HG02885 (cell line): ENCODE results near the gene ZGRF1.
"Not testable (repeated sequence)": the region's sequence is repeated elsewhere in the genome, so short reads cannot be mapped to it uniquely, and the experiment has no call there.

Experiments used
- ATAC-seq: cut with Tn5 transposase; IDR thresholded peaks from one replicate; pipeline ENCODE4 v1.9.1; 2021; ENCODE audit warnings: mild to moderate bottlenecking; ENCODE audit not compliant: unreplicated experiment, poor library complexity

ZGRF1 gene

DNA sequence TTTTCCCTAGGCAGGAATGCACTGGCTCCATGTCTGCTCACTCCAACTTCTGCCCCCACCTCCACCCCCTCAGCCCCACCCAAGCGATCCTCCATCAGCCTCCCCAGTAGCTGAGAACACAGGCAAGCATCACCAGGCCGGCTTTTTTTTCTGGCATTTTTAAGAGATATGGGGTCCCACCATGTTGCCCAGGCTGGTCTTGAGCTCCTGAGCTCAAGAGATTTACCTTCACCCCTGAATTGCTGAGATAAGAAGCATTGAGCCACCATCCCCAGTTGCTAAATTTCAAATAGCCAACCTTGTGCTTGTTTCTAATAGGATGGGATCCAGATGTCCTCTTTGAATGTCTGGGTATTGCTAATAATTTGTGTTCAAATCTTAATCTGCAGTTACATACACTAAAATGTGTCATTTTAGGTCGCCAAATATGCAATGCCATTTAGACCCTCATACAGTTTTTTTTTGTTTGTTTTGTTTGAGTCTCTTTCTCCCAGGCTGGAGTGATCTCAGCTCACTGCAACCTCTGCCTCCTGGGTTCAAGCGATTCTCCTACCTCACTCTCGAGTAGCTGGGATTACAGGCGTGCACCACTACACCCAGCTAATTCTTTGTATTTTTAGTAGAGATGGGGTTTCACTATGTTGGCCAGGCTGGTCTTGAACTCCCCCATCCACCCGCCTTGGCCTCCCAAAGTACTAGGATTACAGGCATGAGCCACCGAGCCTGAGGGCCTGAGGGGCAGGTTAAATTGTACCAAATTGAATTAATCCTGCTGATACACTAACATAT, 9.0 kb upstream of the ZGRF1 start:
- ATAC-seq, result no peak

DNA sequence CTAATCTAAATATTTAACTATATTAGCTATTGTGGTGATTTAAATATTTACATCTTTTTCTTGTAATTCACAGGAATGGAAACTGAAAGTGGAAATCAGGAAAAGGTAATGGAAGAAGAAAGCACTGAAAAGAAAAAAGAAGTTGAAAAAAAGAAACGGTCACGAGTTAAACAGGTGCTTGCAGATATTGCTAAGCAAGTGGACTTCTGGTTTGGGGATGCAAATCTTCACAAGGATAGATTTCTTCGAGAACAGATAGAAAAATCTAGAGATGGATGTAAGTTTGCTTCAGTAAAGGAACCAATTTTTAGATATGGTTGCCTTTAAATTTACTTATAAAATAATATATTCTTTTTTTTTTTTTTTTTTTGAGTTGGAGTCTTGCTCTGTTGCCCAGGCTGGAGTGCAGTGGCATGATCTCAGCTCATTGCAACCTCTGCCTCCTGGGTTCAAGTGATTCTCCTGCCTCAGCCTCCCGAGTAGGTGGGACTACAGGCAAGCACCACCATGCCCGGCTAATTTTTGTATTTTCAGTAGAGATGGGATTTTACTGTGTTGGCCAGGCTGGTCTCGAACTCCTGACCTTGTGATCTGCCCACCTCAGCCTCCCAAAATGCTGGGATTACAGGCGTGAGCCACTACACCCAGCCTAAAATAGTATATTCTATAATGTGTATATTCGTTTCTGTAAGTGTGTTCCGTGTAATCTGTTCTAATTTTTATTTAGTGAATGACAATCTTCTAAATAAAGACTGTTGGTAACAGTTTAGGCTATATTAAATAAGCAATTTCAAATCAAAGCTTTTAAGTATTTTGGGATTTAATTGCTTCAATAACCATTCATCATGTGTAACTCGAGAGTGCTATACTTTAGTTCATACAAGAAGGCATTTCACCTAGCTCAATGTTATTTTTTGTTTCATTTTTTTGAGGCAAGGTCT, 8.2 kb upstream of the ZGRF1 start:
- not testable (repeated sequence) for ATAC-seq

DNA sequence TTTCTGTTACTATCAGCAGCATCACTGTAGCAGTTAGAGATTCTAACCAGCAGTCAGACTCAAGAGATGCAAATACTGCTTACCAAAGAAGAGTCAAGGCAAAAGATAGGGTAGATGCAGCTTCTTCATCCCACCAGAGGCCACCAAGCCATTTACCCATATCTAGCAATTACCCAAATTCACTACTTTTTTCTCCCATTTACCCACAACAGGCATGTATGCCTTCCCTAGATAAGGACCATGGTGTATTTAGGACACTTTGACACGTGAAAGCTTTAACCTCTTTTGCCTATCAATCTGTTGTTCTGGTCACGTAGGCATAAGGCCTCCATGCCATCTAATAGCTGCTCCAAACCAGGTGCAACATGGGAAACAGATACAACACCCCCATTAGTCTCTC, 5.8 kb upstream of the ZGRF1 start:
- ATAC-seq, result no peak

DNA sequence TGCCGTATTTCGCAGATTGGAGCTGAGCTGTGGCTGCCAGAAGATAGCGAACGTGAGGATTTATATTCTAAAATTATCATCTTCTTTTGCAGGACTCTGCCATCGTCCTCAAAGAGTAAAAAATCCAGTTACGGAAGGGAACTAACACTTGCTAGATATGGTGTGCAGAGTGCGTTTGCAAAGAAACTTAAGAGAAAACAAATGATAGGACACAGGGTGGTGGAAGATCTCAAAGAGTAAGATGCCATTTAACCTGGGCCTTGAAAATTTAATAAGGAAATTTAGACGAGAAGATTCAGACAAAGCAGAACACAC, 800 bp upstream of the ZGRF1 start:
- ATAC-seq, result peak; percentile 1

DNA sequence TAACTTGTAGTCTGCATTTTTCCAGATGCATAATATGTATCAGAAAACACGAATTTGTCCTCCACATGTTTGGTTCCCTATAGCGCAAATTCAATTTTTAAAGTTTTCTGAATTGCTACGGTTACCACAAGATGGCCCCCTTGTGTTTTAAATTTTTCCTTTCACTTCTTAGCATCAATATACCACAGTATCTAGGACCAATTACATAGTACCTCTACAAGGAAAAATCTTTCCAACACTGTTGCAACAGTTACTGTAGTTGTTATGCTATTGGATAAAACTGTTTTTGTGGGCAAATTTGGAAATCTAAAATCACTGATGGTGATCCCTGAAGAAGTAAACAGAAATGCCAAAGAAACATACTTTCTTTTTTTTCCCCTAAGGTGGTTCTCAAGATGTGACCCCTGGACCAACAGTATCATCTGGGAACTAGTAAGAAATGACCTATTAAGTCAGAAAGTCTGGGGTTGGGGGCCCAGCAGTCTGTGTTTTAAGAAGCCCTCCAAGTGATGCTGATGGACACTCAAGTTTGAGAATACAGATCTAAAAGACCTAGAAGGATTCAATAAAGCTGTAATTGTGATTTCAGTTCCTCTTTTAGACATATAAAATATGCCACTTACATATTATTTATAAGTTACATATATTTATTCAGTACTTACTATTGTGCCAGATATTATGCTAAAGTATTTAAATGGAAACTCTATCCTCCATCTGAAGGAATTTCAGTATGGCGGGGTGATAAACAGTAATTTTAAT, 3.1 kb downstream of the ZGRF1 start:
- ATAC-seq, result peak; percentile 14

DNA sequence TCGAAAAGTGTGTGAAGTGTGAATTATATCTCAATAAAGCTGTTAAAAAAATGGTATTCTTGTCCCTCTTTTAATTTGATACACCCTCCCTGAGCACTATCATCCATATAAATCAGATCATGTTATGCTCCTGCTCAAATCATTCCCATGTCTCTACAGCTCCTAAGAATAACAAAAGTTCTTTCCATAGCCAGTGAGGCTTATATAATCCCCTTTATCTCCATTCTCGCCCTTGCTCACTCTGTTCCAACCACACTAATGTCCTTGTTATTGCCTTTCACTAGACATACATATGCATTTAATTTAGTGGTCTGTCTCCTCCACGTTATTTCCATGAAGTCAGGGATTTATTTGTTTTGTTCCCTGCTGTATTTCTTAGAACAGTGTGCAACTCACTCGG, 10.5 kb downstream of the ZGRF1 start:
- no peak for ATAC-seq

DNA sequence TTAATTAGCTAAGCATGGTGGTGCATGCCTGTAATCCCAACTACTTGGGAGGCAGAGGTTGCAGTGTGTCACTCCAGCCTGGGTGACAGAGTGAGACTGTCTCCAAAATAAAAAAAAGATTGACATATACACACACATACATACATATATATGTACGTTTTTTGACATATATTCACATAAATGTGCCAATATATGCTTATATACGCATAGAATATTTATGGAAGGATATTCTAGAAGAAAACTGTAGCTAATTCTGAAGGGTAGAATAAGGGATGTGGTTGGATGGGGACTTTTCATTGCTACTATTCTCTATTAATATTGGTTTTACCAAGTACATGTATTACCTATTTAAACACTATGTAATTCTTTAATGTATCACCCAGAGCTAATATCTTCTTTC, 19.7 kb downstream of the ZGRF1 start:
- ATAC-seq, result no peak

DNA sequence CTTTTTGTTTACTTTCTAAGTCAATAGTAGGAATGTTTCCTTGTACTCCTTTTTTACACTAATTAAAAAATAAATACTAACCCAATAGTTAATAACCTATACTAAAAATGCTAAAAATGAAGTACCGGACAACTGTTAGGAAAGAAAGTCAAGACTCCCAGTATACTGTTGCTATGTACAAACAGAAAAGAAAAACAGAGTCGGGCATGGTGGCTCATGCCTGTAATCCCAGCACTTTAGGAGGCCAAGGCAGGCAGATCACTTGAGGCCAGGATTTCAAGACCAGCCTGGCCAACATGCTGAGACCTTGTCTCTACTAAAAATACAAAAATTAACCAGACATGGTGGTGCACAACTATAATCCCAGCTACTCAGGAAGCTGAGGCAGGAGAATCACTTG, 23.9 kb downstream of the ZGRF1 start:
- not testable (repeated sequence) for ATAC-seq

DNA sequence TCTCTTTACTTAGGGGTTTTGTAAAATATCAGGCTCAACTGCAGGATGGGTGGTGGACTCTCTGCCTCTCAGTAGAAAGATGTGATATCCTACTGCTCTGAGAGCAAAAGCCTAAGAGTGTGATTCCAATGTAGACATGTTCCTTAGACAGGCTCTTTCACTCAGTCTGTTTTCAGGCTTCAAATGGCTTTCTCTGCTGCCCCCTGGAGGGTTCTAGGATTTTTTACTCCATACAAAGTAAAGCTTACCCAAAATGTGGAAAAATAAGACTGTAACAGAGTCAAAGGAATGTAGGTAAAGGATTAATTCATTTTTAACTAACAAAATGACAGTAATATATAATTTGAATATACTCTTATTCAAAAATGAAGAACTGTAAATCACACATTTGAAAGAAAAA, 32.1 kb downstream of the ZGRF1 start:
- ATAC-seq, result peak; percentile 69

DNA sequence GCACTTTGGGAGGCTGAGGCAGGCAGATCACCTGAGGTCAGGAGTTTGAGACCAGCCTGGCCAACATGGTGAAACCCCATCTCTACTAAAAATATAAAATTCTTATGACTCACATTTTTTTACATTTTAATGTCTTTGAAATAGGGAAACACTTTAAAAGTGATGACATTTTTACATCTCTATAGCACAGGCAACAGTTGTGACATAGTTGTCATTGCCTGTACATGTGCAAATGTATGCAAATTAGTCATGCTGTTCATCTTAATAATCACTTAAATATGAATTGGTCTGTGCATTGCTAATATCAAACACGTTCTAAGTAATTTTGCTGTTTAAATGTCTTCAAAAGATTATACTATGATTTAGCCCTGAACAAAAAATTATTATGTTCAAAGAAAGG, 41.7 kb downstream of the ZGRF1 start:
- no peak for ATAC-seq

DNA sequence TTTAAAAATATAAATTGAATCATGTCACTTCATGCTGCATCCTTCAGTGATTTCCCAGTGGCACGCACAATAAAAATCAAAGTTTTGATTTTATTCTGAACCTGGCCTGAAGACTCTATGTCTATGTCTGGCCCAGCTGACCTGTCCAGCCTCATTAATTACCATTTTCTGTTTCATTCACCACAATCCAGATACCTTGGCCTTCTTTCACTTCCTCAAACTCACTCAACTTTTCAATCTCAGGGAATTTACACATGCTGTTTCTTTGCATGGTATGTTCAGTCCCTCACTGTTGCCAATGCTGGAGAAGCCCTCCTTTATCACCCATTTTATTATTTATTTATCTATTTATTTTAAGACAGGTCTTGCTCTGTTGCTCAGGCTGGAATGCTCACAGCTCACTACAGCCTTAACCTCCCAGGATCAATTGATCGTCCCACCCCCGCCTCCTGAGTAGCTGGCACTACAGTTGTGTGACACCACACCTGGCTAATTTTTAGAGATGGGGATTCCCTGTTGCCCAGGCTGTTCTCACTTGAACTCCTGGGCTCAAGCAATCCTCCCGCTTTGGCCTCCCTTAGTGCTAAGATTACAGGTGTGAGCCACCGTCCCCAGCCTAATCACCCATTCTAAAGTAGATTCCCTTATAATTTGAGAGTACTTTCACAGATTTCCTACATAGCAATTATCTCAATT, 43.1 kb downstream of the ZGRF1 start:
- ATAC-seq, result peak; percentile 70

DNA sequence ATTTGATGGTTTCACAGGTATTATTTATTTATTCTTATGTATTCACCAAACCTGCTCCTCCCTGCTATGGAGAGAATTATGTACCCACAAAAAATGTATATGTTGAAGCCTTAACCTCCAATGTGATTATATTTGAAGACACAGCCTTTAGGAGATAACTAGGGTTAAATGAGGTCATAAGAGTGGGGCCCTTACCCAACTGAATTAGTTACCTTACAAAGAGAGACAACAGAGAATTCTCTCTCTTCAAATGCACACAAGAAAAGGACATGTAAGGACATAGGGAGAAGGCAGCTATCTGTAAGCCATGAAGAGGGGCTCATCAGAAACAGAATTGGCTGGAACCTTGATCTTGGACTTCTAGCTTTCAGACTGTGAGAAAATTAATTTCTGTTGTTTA, 44.0 kb downstream of the ZGRF1 start:
- no peak for ATAC-seq

DNA sequence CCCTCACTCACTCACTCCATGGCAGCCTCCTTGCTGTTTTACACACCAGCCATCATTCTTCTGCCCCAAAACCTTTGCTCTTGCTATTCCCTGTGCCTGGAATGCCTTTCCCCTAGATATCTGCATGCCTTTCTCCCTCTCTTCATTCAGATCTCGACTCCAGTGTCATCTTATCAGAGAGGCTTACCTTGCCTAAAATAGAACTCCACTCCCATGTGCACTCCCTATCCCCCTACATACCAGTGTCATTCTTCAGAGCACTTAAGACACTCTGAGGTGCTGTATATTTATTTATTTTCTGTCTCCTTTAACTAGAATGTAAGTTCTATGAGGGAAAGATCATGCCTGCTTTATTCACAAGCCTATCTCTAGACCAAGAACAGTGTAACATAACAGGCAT, 45.1 kb downstream of the ZGRF1 start:
- ATAC-seq, result no peak

DNA sequence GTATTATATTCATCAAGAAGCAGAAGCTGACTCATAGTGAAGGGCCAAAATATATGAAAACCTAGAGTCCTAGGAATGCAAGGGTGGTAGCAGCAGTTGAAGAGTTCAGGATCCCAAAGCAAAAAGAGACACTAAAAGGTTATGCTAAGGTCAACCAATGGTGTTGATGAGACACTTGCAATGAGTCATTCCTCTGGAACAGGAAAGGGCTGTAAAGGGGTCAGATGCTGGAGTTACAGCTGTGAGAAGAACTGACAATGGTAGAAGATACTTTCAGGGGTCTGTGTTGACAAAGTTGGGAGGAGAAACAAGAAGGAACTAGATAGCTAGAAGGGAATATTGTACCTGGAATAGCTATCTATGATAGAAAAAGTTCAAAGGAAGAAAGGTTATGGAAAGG, 47.5 kb downstream of the ZGRF1 start:
- ATAC-seq, result no peak

DNA sequence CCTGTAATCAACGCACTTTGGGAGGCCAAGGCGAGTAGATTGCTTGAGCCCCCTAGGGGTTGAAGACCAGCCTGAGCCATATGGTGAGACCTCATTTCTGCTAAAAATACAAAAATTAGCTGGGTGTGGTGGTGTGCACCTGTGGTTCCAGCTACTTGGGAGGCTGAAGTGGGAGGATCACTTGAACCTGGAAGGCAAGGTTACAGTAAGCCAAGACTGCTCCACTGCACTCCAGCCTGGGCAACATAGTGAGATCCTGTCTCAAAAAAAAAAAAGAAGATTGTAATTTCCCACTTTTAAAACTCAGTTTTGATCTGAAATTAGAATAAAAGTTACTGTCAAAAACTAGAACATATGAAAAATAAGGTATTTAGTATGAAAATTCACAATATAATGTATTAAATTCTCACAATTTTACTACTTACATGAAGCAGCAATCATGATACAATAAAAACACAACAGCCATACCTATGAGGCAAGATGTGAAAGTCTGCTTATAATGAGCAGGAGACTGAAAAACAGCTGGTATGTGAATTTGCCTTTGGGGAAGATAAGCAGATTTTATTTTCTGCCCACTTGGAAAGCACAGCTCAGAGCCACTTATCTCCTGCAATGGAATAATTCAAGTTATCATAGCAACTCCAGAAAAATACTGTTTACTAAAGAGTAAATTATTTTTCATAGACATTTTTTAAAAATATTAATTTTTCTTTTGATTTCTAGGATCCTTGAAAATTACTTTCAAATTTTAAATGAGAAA, 50.6 kb downstream of the ZGRF1 start:
- ATAC-seq, result no peak

DNA sequence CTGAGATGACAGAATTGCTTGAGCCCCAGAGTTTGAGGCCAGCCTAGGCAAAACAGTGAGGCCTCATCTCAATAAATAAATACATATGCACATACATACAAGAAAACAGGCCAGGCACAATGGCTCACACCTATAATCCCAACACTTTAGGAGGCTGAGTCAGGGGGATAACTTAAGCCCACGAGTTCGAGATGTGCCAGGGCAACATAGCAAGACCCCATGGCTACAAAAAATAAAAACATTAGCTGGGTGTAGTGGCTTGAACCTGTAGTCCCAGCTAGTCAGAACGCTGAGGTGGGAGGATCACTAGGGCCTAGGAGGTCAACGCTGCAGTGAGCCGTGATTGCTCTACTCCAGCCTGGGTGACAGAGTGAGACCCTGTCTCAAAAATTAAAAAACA, 69.2 kb downstream of the ZGRF1 start:
- ATAC-seq, result no peak

DNA sequence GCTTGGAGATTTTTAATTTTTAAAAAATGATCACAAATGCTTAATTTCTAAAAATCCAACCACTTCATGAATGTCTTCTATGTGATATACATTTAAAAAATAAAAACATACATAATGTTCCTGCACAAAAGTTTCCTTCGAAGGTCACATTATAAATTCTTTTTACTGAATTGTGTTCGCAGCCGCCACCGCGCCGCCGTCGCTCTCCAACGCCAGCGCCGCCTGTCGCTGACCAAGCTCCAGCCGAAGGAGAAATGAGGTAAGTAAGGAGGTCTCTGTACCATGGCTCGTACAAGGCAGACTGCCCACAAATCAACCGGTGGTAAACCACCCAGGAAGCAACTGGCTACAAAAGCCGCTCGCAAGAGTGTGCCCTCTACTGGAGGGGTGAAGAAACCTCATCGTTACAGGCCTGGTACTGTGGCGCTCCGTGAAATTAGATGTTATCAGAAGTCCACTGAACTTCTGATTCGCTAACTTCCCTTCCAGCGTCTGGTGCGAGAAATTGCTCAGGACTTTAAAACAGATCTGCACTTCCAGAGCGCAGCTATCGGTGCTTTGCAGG, 71.9 kb downstream of the ZGRF1 start:
- no peak for ATAC-seq

DNA sequence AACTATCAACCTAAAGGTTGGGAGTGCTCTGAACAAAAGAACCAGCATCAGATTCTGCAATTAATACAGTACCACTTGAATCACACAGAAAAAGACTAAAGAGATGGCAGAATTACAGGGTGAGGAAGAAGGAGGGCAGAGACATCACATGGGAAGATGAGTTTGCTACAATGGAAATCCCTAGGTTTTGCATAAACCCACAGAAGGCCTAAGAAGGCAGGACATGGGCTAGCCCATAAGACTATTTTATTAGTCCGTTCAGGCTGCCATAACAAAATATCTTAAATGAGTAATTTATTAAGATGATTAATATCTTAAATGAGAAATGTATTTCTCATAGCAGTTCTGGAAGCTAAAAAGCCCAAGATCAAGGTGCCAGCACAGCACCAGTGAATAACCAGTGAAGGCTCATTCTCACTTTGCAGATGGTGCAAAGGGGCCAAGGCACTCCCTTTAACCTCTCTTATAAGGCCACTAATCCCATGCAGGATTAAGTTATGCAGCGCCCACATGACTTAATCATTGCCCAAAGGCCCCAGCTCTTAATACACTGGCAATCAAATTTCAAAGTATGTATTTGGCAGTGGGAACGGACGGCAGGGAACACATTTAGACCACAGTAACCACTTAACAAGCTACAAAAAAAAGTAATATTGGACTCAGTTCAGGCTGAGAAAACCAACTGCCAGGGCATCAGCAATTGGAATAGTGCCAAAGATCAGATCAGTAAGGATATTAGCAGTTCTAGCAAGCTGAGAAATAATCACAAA, 73.1 kb downstream of the ZGRF1 start:
- peak; percentile 49 for ATAC-seq
